K562 (cell line): ENCODE data around the gene NGRN. TPM values are rescaled to one million over a fixed set of nuclear protein-coding genes. Genes with fewer than 3 reads are reported as not detected.

Source experiments
- AFF4 ChIP-seq: sonication (generic); formaldehyde crosslinking; IDR thresholded peaks from 2 replicates; pipeline ENCODE4 v1.8.0; 2023; ENCODE audit warnings: mild to moderate bottlenecking, missing genetic modification reagents
- ATF4 ChIP-seq: fragments of 450-650 bp; formaldehyde crosslinking; IDR thresholded peaks from 2 replicates; pipeline ENCODE4 v1.4.0; 2022; ENCODE audit warnings: mild to moderate bottlenecking, moderate library complexity
- BRF1 ChIP-seq: IDR thresholded peaks from 3 replicates; pipeline ENCODE4 v1.6.1; 2011; ENCODE audit warnings: borderline replicate concordance, mild to moderate bottlenecking; ENCODE audit not compliant: insufficient read length; ENCODE audit errors: extremely low read depth
- CREB1 ChIP-seq, 2 experiments: sonication (generic) in 1 of 2; formaldehyde crosslinking in 1 of 2; IDR thresholded peaks; 2 replicates each; pipeline versions ENCODE4 v1.6.1 to v1.8.0; 2012 to 2022; ENCODE audit warnings: inconsistent platforms in 1 of 2, mild to moderate bottlenecking in 1 of 2, missing genetic modification reagents in 1 of 2, moderate library complexity in 1 of 2
- CREB3L1 ChIP-seq: fragments of 450-650 bp; IDR thresholded peaks from 2 replicates; pipeline ENCODE4 v1.6.1; 2014; ENCODE audit warnings: low read depth, mild to moderate bottlenecking, moderate library complexity, borderline replicate concordance
- EWSR1 ChIP-seq: fragments of 450-650 bp; IDR thresholded peaks from 2 replicates; pipeline ENCODE4 v1.6.1; 2018; ENCODE audit warnings: borderline replicate concordance, mild to moderate bottlenecking, low read depth, moderate library complexity; ENCODE audit not compliant: partially characterized antibody
- HMGN3 ChIP-seq: IDR thresholded peaks from 2 replicates; pipeline ENCODE4 v1.6.1; 2011; ENCODE audit warnings: borderline replicate concordance, low read depth, mild to moderate bottlenecking, mixed read lengths, low read length; ENCODE audit not compliant: insufficient read length; ENCODE audit errors: extremely low read depth
- IRF1 ChIP-seq: sonication (generic); formaldehyde crosslinking; IDR thresholded peaks from 2 replicates; pipeline ENCODE4 v1.8.0; 2022; ENCODE audit warnings: missing genetic modification reagents, mild to moderate bottlenecking, borderline replicate concordance
- PRDM10 ChIP-seq: fragments of 450-650 bp; IDR thresholded peaks from 2 replicates; pipeline ENCODE4 v1.6.1; 2018; ENCODE audit not compliant: partially characterized antibody
- RBFOX2 ChIP-seq: fragments of 200-400 bp; formaldehyde crosslinking; IDR thresholded peaks from 2 replicates; pipeline ENCODE4 v1.6.1; 2017; ENCODE audit warnings: low read depth, mild to moderate bottlenecking, low read length, moderate library complexity
- RHOXF2B ChIP-seq: fragments of 250-450 bp; sonication (Bioruptor Pico); conservative IDR thresholded peaks from 2 replicates; pipeline ENCODE4 v1.5.1; 2021
- USF2 ChIP-seq: sonication (generic); formaldehyde crosslinking; IDR thresholded peaks from 2 replicates; pipeline ENCODE4 v1.5.0; 2020; ENCODE audit warnings: missing genetic modification reagents
- polyA plus RNA-seq, 8 experiments: library from polyadenylated mRNA; depleted of rRNA in 4 of 8; stranded (reverse) in 5 of 8; unstranded in 3 of 8; fragments of >200 nt; fragmentation: Nextera tagmentation in 2 of 8; fragmentation: Illumina TruSeq in 1 of 8; extraction: Ambion mirVana in 2 of 8; extraction: Trizol in 1 of 8; gene quantifications; 2 replicates each; pipeline versions ENCODE4 v1.2.1 to v1.2.3, GENCODE V29; 2011 to 2014; ENCODE audit warnings: inconsistent platforms in 1 of 8, missing spikeins in 1 of 8
- total RNA-seq, 7 experiments: library from RNA; depleted of rRNA in 6 of 7; stranded (reverse); fragments of >200 nt in 6 of 7; fragmentation: Illumina TruSeq in 2 of 7; extraction: Trizol in 2 of 7; gene quantifications; 2 replicates each; pipeline versions ENCODE4 v1.2.1 to v1.2.3, GENCODE V29; 2011 to 2021; ENCODE audit warnings: low replicate concordance in 1 of 7

NGRN gene
- total and polyA plus RNA-seq, 9 of the 15 experiments (the other 6 are each of a cell fraction or from before 2014, with no cell fraction given) = 14.0 to 73.4 (median 60.0) TPM

DNA sequence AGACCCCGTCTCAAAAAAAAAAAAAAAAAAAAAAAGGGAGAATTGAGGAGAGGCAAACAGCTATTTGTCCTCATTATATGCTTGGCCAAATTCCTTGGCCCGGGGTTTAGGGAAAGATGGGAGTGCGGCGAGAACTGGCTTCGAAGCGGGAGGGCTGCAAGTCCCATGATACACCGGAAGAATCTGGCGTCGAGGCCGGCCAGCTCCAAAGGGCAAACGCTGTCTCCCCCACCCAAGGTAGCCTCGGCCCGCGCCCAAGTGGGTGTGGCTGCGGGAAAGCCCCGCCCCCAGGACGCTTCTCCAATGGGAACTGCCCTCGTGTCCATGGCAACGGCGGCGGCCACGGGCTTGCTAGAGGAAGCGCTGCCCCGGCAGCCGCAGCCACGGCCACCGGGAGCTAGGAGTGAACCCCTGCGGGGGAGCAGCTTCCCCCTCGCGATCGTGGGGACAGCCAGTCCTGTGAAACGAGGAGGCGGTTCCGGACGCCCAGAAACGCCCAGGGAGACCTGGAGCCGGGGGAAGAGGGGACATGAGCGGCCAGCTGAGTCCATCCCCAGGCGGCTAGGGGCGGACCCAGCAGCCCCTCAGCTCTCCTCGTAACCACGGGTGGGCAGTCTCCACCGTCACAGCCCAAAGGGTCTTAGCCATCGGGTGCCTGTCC lies 16.1 kb upstream of the NGRN start, which contains the start of gene TTLL13 (continued):
- 0 out of 2 replicates have a peak, but pooled peaks have one; percentile 6 for TF ChIP-seq CREB1 (IDR thresholded peaks at IDR 0.05)
- no peak; the same call in 1 of the 2 replicates for TF ChIP-seq CREB1 (CRISPR knock-in tag; IDR thresholded peaks at IDR 0.05)
- no peak for TF ChIP-seq CREB3L1
- TF ChIP-seq RBFOX2 = peak; percentile 82
- no peak for TF ChIP-seq RHOXF2B
- TF ChIP-seq AFF4 (CRISPR knock-in tag) = no peak
- TF ChIP-seq USF2 (CRISPR knock-in tag) = no peak
- TF ChIP-seq IRF1 (CRISPR knock-in tag) = no peak
- no peak for TF ChIP-seq BRF1
- TF ChIP-seq EWSR1 = no peak
- no peak for TF ChIP-seq ATF4 (CRISPR knock-in tag)
- TF ChIP-seq PRDM10 = peak; percentile 93
- TF ChIP-seq HMGN3 = peak; percentile 49
